Left ventricle myocardium inferior (tissue), 1 donor: ENCODE measurements around the gene DIO1. TPM values are rescaled to one million over a fixed set of nuclear protein-coding genes. Genes with fewer than 3 reads are reported as not detected.
A peak's percentile ranks its signal among the peaks of the same experiment; 100 is the strongest.

Source experiments
- DNase-seq: peaks from one replicate; pipeline ENCODE4 v3.0.0-alpha.2; 2020
- H3K27ac ChIP-seq: fragments of 200-600 bp; replicated peaks from 2 replicates; pipeline ENCODE4 v1.8.0; 2021
- H3K27me3 ChIP-seq: fragments of 200-600 bp; 2 replicates; pipeline ENCODE4 v1.8.0; 2021; ENCODE audit warnings: low read depth
- H3K36me3 ChIP-seq: fragments of 200-600 bp; 2 replicates; pipeline ENCODE4 v1.8.0; 2021
- H3K4me1 ChIP-seq: fragments of 200-600 bp; 2 replicates; pipeline ENCODE4 v1.8.0; 2021
- H3K4me3 ChIP-seq: fragments of 200-600 bp; 2 replicates; pipeline ENCODE4 v1.8.0; 2021; ENCODE audit warnings: mild to moderate bottlenecking, moderate library complexity
- H3K9me3 ChIP-seq: fragments of 200-600 bp; replicated peaks from 2 replicates; pipeline ENCODE4 v1.8.0; 2021
- intact Hi-C: fragments of 100-400 bp; cut with micrococcal nuclease; formaldehyde crosslinking; loops from one replicate; pipeline ENCODE4 v1.11.0; 2022
- long read RNA-seq: library from polyadenylated mRNA; unstranded; transcript quantifications from one replicate; pipeline ENCODE4 v2.0.0, GENCODE V29; 2021
- total RNA-seq: library from RNA; stranded (reverse); fragmentation: NEBNext Ultra II Directional; extraction: Animal tissue kit (Norgen Biotek cat#: 25700); gene quantifications from one replicate; pipeline ENCODE4 v1.2.1, GENCODE V29; 2021
- TF ChIP-seq, protein P1 (sequence below): fragments of 200-600 bp; IDR thresholded peaks from 2 replicates; pipeline ENCODE4 v1.8.0; 2021; ENCODE audit warnings: antibody characterized with exemption, mild to moderate bottlenecking, borderline replicate concordance
- donor health status: DM: no; HTN: yes; CAD: no; lungs with severe emphysema.

The DIO1 gene
- total RNA-seq, result not detected
- long read RNA-seq, result 0 reads

DNA sequence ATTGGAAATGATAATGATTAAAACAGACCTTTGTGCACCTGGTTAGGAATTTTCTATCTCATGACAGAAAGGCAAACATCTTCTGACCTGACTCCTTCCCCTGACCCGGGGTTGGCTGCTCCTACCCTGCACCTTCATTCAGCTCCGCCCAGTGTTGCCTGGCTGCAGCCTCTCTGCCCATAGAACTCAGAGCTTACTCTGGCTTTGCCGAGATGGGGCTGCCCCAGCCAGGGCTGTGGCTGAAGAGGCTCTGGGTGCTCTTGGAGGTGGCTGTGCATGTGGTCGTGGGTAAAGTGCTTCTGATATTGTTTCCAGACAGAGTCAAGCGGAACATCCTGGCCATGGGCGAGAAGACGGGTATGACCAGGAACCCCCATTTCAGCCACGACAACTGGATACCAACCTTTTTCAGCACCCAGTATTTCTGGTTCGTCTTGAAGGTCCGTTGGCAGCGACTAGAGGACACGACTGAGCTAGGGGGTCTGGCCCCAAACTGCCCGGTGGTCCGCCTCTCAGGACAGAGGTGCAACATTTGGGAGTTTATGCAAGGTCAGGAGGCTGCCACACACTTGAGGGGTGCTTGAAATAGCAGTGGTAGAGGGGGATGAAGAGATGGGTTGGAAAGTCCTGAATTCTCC lies at the start of gene DIO1:
DIO1 (plus strand) TSS at position 189 of the 638 bp plus-strand sequence; CDS start at position 213, 24 bp downstream.
- intact Hi-C loops, result no loop called here
- H3K4me3 ChIP-seq, result no peak within 1 kb of the TSS
- H3K36me3 ChIP-seq, result no peaks in the 10 kb centered on the region
- H3K4me1 ChIP-seq, result peaks cover 17% of the 10 kb centered on the region
- H3K9me3 ChIP-seq, result no peaks in the 10 kb centered on the region
- TF ChIP-seq, protein P1, sequence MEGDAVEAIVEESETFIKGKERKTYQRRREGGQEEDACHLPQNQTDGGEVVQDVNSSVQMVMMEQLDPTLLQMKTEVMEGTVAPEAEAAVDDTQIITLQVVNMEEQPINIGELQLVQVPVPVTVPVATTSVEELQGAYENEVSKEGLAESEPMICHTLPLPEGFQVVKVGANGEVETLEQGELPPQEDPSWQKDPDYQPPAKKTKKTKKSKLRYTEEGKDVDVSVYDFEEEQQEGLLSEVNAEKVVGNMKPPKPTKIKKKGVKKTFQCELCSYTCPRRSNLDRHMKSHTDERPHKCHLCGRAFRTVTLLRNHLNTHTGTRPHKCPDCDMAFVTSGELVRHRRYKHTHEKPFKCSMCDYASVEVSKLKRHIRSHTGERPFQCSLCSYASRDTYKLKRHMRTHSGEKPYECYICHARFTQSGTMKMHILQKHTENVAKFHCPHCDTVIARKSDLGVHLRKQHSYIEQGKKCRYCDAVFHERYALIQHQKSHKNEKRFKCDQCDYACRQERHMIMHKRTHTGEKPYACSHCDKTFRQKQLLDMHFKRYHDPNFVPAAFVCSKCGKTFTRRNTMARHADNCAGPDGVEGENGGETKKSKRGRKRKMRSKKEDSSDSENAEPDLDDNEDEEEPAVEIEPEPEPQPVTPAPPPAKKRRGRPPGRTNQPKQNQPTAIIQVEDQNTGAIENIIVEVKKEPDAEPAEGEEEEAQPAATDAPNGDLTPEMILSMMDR, result no peak
- no peak within 1 kb of the TSS for H3K27ac ChIP-seq
- H3K27me3 ChIP-seq, result peaks cover 3% of the 10 kb centered on the region
- DNase-seq, result no peak

DNA sequence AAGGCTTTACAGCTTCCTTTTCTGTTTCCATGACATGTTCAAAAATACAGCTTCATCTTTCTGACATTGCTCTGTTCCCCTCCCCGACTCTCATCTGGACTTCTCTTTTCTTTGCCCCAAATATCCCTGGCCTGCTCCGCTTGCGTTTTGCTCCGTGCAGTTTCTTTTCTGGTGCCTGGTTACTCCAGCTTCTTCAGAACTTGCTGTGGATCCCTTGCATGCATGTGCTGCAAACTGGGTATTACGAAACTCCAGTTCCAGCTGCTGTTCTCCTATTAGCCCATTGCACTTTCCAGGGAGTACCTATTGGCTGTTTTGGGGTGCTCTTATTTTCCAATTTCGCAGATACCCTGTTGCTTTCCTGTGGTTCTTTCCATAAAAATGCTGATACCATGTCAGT lies 46.0 kb upstream of the DIO1 start:
- H3K9me3 ChIP-seq, result peaks cover 9% of the 10 kb centered on the region
- H3K4me3 ChIP-seq, result no peak overlapping the region
- TF ChIP-seq, protein P1, result no peak
- intact Hi-C loops, result no loop called here
- no peak for DNase-seq
- H3K4me1 ChIP-seq, result no peaks in the 10 kb centered on the region
- H3K27ac ChIP-seq, result no peak overlapping the region
- peaks cover 12% of the 10 kb centered on the region for H3K36me3 ChIP-seq
- H3K27me3 ChIP-seq, result no peaks in the 10 kb centered on the region

DNA sequence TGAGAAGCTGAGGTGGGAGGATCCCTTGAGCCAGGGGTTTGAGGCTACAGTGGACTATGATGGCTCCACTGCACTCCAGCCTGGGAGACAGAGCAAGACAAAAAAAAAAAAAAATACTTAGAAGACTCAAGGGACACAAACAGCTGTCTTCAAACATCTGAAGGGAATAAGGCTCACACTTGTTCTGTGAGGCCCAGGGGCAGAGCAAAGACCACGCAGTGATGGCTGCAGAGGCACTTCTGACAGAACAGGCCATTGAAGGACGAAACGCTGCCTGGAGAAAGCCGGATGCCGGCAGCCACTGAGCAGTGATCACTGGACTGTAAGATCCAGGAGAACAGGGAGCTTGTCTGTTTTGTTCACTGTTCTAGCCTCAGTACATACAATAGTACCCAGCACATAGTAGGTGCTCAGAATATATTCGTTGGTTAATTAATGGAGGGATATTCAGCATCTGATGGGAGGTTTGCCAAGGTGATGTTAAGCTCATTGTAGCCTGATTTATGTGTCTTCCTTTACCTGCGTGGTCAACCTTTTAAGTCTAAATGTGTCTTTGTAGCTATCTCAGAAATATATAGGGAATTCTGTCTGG lies 43.8 kb upstream of the DIO1 start:
- peaks cover 34% of the 10 kb centered on the region for H3K36me3 ChIP-seq
- intact Hi-C loops, result no loop called here
- TF ChIP-seq, protein P1, result no peak
- no peak overlapping the region for H3K4me3 ChIP-seq
- H3K27ac ChIP-seq, result no peak overlapping the region
- H3K27me3 ChIP-seq, result no peaks in the 10 kb centered on the region
- H3K4me1 ChIP-seq, result no peaks in the 10 kb centered on the region
- H3K9me3 ChIP-seq, result no peaks in the 10 kb centered on the region
- no peak for DNase-seq

DNA sequence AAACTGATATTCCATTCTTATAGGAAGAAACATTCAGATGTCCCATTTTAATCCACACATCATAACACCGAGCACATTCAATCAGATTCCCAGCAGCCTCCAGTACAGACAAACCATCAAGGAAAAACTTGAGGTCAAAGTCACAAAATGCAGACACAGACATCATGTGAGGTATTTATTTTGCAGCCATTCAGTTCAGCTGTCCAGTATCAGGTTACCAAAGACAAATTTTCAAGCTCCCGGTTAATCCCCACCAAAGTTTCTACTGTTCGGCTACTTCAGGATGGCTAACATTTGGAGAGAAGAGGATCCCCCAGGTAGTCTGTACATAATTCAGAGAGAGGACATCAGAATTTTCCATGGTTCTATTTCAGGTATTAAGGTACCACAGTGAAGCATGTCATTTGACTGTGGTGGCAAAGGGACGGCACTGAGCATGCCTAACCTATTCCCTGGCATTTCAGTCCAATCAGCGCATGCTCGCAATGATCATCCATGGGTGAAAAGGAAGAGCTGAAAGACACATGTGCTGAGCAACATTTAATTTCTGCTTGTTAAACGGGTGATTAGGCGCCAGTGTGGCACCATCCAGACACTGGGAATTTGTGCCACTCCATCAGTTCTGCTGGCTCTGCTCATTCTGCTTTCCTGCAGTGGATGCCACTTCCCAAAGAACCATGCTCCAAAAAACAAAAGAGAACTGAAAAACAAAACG lies 42.3 kb upstream of the DIO1 start:
- TF ChIP-seq, protein P1, result no peak
- no peaks in the 10 kb centered on the region for H3K27me3 ChIP-seq
- no peaks in the 10 kb centered on the region for H3K4me1 ChIP-seq
- H3K27ac ChIP-seq, result no peak overlapping the region
- no peak overlapping the region for H3K4me3 ChIP-seq
- H3K36me3 ChIP-seq, result peaks cover 48% of the 10 kb centered on the region
- DNase-seq, result no peak
- H3K9me3 ChIP-seq, result no peaks in the 10 kb centered on the region
- intact Hi-C loops, result no loop called here

DNA sequence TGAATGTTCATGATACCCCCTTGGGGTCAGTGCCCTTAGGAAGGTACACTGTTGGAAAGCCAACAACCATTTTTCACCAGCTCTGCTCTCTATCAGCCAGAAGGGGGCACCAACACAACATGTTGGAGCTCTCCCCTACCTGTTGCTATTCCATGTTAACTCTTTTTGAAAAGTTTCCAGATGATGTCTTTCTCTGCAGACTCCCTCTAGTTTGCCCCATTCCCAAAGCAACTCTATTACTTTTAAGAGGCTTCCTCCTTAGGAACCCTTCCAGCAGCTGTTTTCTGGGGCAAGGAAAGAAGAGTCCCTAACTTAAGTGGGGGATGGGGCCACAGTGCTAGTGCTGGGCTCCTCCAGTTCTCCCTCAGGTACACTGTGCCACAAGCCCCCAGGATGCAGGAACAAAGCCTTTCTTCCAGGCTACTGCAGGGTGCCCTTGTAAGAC lies 33.0 kb upstream of the DIO1 start:
- Histone ChIP-seq H3K27me3 (no peaks in the 10 kb centered on the region), H3K27ac (no peak overlapping the region), H3K9me3 (no peaks in the 10 kb centered on the region), H3K4me1 (no peaks in the 10 kb centered on the region), H3K4me3 (no peak overlapping the region), H3K36me3 (peaks cover 64% of the 10 kb centered on the region)
- DNase-seq, result no peak
- TF ChIP-seq, protein P1, result peak; percentile 78
- intact Hi-C loops, result no loop called here
